GM12891 (cell line): ENCODE results near the gene SUSD5.

Experiments
- POLR2AphosphoS5 ChIP-seq: IDR thresholded peaks from 2 replicates; pipeline ENCODE4 v1.6.1; 2011; ENCODE audit warnings: low read depth, low read length, control low read depth
- TAF1 ChIP-seq: IDR thresholded peaks from 2 replicates; pipeline ENCODE4 v1.6.1; 2011; ENCODE audit warnings: low read depth, low read length, control low read depth

DNA sequence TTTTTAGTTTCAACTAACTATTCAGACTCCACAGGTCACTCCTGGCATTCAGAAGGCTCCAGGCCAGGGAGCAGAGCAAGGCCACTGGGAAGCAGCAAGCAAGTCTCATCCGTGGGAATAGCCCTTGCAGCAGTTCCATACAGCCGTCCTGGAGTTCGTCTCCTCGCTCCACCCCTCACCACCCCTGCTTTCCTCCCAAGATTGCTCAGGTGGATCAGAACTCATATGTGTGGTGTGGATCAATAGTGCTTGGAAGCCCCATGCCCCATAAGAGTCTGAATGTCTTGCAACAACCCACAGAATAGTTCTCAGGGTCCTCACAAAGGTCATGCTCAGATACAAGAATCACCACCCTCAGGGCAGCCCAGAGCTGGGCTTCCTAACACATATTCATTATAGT is 44.5 kb downstream of the SUSD5 start:
- TF ChIP-seq TAF1 (no peak), POLR2AphosphoS5 (no peak)
